Body of pancreas (tissue), 4 donors: ENCODE data around the gene ADIPOR1.

Experiments used
- CTCF ChIP-seq, 7 experiments: fragments of 450-650 bp in 4 of 7; fragments of 200-600 bp in 3 of 7; sonication (generic) in 3 of 7; IDR thresholded peaks; one replicate each; pipeline ENCODE4 v1.5.1; 2016 to 2019; ENCODE audit warnings: antibody characterized with exemption in 7 of 7
- POLR2A ChIP-seq, 3 donors: fragments of 450-650 bp; IDR thresholded peaks; one replicate each; pipeline ENCODE4 v1.6.1; 2016; ENCODE audit warnings: antibody characterized with exemption in 3 of 3, mild to moderate bottlenecking in 2 of 3

DNA sequence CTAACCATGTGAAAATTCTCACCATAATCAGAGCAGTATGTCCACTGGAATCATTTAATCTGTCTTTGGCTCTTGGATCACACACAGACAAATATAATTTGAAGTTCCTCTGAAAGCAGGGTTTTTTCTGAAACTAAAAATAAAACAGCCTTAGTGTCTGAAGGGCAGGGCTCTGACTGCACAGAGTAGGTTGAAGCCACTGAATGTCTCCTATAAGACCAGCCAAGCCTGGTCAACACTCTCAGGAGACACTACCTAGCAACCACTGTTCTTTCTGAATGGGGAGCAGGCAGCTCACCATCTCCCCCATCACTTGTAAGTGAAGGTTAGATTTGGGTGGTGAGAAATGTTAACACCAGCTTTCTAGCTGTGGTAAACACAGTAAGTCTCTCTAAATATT lies 33.0 kb upstream of the ADIPOR1 start:
- TF ChIP-seq CTCF (IDR thresholded peaks at IDR 0.05) (no peak), POLR2A (IDR thresholded peaks at IDR 0.05) (no peak)
